Measurements from ENCODE around the gene ISG15. TPM values are rescaled to one million over a fixed set of nuclear protein-coding genes. Genes with fewer than 3 reads are reported as not detected.
A peak's percentile ranks its signal among the peaks of the same experiment; 100 is the strongest.

ISG15 gene
- total and polyA plus RNA-seq, 2 of the 13 experiments (the other 11 are each of a cell fraction or from before 2014, with no cell fraction given): 42.1 to 54.9 TPM

- TF ChIP-seq GATAD2A (CRISPR knock-in tag; IDR thresholded peaks at IDR 0.05): peak; percentile 34; the same call in 1 of the 2 replicates
- TF ChIP-seq SAP130 (CRISPR knock-in tag; IDR thresholded peaks at IDR 0.05; ENCODE audit: low read depth): peak; percentile 80
- TF ChIP-seq TCF12 (IDR thresholded peaks at IDR 0.05): no peak
- TF ChIP-seq TCF12 (CRISPR knock-in tag; IDR thresholded peaks at IDR 0.05): no peak
- peak; percentile 55; the same call in 1 of the 2 replicates for TF ChIP-seq HNRNPL (IDR thresholded peaks at IDR 0.05; ENCODE audit: low read depth, low read length)
- TF ChIP-seq ZFP37 (CRISPR knock-in tag; IDR thresholded peaks at IDR 0.05; ENCODE audit: borderline replicate concordance): peak; percentile 82; the same call in 1 of the 2 replicates
- TF ChIP-seq HMGXB4 (CRISPR knock-in tag; IDR thresholded peaks at IDR 0.05; ENCODE audit: borderline replicate concordance in 1 of 2, low read depth in 1 of 2): peak; percentile 29 to 76; a peak in 3 of 4 replicates
- TF ChIP-seq HMGXB3 (CRISPR knock-in tag; IDR thresholded peaks at IDR 0.05; ENCODE audit: borderline replicate concordance): no peak
- peak; percentile 38; the same call in 1 of the 2 replicates for TF ChIP-seq ZNF614 (CRISPR knock-in tag; IDR thresholded peaks at IDR 0.05; ENCODE audit: borderline replicate concordance)
- TF ChIP-seq CTCF (CRISPR knock-in tag; IDR thresholded peaks at IDR 0.05): peak; percentile 41
- peak; percentile 20; the same call in 1 of the 2 replicates for TF ChIP-seq TFAP4 (IDR thresholded peaks at IDR 0.05; ENCODE audit: borderline replicate concordance, low read depth)
- TF ChIP-seq HDAC1 (CRISPR knock-in tag; IDR thresholded peaks at IDR 0.05): 0 out of 2 replicates have a peak, but pooled peaks have one; percentile 22
- peak; percentile 59; the same call in 1 of the 2 replicates for TF ChIP-seq ZMYM3 (CRISPR knock-in tag; IDR thresholded peaks at IDR 0.05)
- no peak for TF ChIP-seq MBD4 (IDR thresholded peaks at IDR 0.05; ENCODE audit: borderline replicate concordance, low read length)
- TF ChIP-seq LCORL (IDR thresholded peaks at IDR 0.05): no peak
- 0 out of 2 replicates have a peak, but pooled peaks have one; percentile 55 for TF ChIP-seq LCORL (CRISPR knock-in tag; IDR thresholded peaks at IDR 0.05)
- 0 out of 2 replicates have a peak, but pooled peaks have one; percentile 50 for TF ChIP-seq MEF2D (CRISPR knock-in tag; IDR thresholded peaks at IDR 0.05)
- TF ChIP-seq HNF1B (CRISPR knock-in tag; IDR thresholded peaks at IDR 0.05): peak; percentile 63; the same call in 1 of the 2 replicates
These were observed 32.5 kb upstream of the ISG15 start (continued) for GRCh38 chr1:980602-981395.

All from HepG2 (cell line).